CD4-positive, alpha-beta T cell (primary cell): Measurements from ENCODE around the gene CDC42EP4. TPM values are rescaled to one million over a fixed set of nuclear protein-coding genes. Genes with fewer than 3 reads are reported as not detected.

Experiments used
- ATAC-seq: fragments of 200-7000 bp; cut with Tn5 transposase; one replicate; pipeline ENCODE4 v1.10.0; 2022; ENCODE audit warnings: mild to moderate bottlenecking; ENCODE audit not compliant: poor library complexity
- CTCF ChIA-PET: fragments of 350-600 bp; sonication (Branson Sonifier 250); formaldehyde crosslinking; loops from one replicate; lab custom pipeline; 2021; ENCODE audit warnings: antibody characterized with exemption, inconsistent platforms; lab: Charles Lee
- POLR2A ChIA-PET: fragments of 350-600 bp; sonication (Branson Sonifier 250); formaldehyde crosslinking; loops from one replicate; lab custom pipeline; 2021; ENCODE audit warnings: antibody characterized with exemption, inconsistent platforms; lab: Charles Lee
- DNase-seq, 14 experiments: peaks; one replicate each; pipeline ENCODE4 v3.0.0-alpha.2; 2013 to 2020; ENCODE audit warnings: mixed read lengths in 2 of 14
- H3K27ac ChIP-seq, 2 donors: one replicate each; pipeline versions ENCODE4 v1.5.1 to v1.7.0; 2013; ENCODE audit warnings: low read length in 2 of 2, low read depth in 1 of 2, mild to moderate bottlenecking in 1 of 2
- H3K27me3 ChIP-seq, 2 experiments: 1 replicate in 1 of 2; 2 replicates in 1 of 2; pipeline versions ENCODE4 v1.6.1 to v1.7.0; 2013; ENCODE audit warnings: low read length in 2 of 2, control low read depth in 1 of 2, mild to moderate bottlenecking in 1 of 2, moderate library complexity in 1 of 2; ENCODE audit not compliant: insufficient read depth in 2 of 2, control insufficient read depth in 1 of 2
- H3K36me3 ChIP-seq: one replicate; pipeline ENCODE4 v1.6.1; 2013; ENCODE audit warnings: low read length, control low read depth; ENCODE audit not compliant: insufficient read depth
- H3K4me1 ChIP-seq: one replicate; pipeline ENCODE4 v1.6.1; 2013; ENCODE audit warnings: low read length, control low read depth; ENCODE audit not compliant: insufficient read depth
- H3K4me3 ChIP-seq: one replicate; pipeline ENCODE4 v1.5.1; 2013; ENCODE audit warnings: mild to moderate bottlenecking, low read length, moderate library complexity
- H3K9me3 ChIP-seq, 2 experiments: 1 replicate in 1 of 2; 2 replicates in 1 of 2; pipeline versions ENCODE4 v1.6.1 to v1.7.0; 2013; ENCODE audit warnings: low read length in 2 of 2, mild to moderate bottlenecking in 2 of 2, control low read depth in 1 of 2, moderate library complexity in 1 of 2; ENCODE audit not compliant: control insufficient read depth in 1 of 2, insufficient read depth in 1 of 2
- H3K27ac Mint-ChIP-seq: one replicate; pipeline ENCODE4 v1.8.0; 2020; ENCODE audit warnings: mixed read lengths
- H3K27me3 Mint-ChIP-seq: one replicate; pipeline ENCODE4 v1.8.0; 2021; ENCODE audit warnings: mixed read lengths
- H3K36me3 Mint-ChIP-seq: one replicate; pipeline ENCODE4 v1.8.0; 2021; ENCODE audit warnings: low read depth, mixed read lengths
- H3K4me1 Mint-ChIP-seq: one replicate; pipeline ENCODE4 v1.8.0; 2021; ENCODE audit warnings: low read depth, mixed read lengths
- H3K4me3 Mint-ChIP-seq: one replicate; pipeline ENCODE4 v1.8.0; 2020; ENCODE audit warnings: mild to moderate bottlenecking, mixed read lengths
- H3K9me3 Mint-ChIP-seq: one replicate; pipeline ENCODE4 v1.8.0; 2020; ENCODE audit warnings: mixed read lengths
- intact Hi-C, 2 experiments: fragments of 100-400 bp; cut with DNase I in 1 of 2; cut with micrococcal nuclease in 1 of 2; formaldehyde crosslinking; loops; one replicate each; pipeline versions ENCODE4 v1.15.1 to v1.9.0; 2023 to 2025; cut with DNase I, micrococcal nuclease
- total RNA-seq, 174 experiments: library from RNA in 2 of 174; stranded (reverse) in 2 of 174; gene quantifications; one replicate each; pipeline ENCODE4 v1.2.3 and lab custom pipeline; 2021 to 2026
- TF ChIP-seq, protein P1 (sequence below): fragments of 200-600 bp; IDR thresholded peaks from one replicate; pipeline ENCODE4 v1.8.0; 2022; ENCODE audit warnings: antibody characterized with exemption, mild to moderate bottlenecking

Gene CDC42EP4
- total RNA-seq, 2 experiments from 2014 or later: 2.9 to 3.5 TPM

- intact Hi-C loops: no loop called here
- no peak overlapping the region for H3K27ac Mint-ChIP-seq
These were observed 40.5 kb upstream of the CDC42EP4 start for GRCh38 chr17:73352261-73352660.

GRCh38 chr17:73351764-73352163 lies 40.0 kb upstream of the CDC42EP4 start:
- intact Hi-C loops: no loop called here
- no peaks in the 10 kb centered on the region for H3K4me1 ChIP-seq
- POLR2A ChIA-PET: no interaction called here

More at GRCh38 chr17:73352261-73352660, 40.5 kb upstream of the CDC42EP4 start:
- H3K36me3 ChIP-seq: no peaks in the 10 kb centered on the region
- Mint-ChIP-seq H3K4me1 (no peaks in the 10 kb centered on the region), H3K4me3 (no peak overlapping the region), H3K27me3 (no peaks in the 10 kb centered on the region), H3K9me3 (no peaks in the 10 kb centered on the region), H3K36me3 (no peaks in the 10 kb centered on the region)
- no peak overlapping the region for H3K27ac ChIP-seq
- ChIA-PET POLR2A (no interaction called here), CTCF (no interaction called here)
- ATAC-seq: no peak
- TF ChIP-seq, protein P1, sequence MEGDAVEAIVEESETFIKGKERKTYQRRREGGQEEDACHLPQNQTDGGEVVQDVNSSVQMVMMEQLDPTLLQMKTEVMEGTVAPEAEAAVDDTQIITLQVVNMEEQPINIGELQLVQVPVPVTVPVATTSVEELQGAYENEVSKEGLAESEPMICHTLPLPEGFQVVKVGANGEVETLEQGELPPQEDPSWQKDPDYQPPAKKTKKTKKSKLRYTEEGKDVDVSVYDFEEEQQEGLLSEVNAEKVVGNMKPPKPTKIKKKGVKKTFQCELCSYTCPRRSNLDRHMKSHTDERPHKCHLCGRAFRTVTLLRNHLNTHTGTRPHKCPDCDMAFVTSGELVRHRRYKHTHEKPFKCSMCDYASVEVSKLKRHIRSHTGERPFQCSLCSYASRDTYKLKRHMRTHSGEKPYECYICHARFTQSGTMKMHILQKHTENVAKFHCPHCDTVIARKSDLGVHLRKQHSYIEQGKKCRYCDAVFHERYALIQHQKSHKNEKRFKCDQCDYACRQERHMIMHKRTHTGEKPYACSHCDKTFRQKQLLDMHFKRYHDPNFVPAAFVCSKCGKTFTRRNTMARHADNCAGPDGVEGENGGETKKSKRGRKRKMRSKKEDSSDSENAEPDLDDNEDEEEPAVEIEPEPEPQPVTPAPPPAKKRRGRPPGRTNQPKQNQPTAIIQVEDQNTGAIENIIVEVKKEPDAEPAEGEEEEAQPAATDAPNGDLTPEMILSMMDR: no peak
- H3K4me3 ChIP-seq: no peak overlapping the region
- H3K4me1 ChIP-seq: no peaks in the 10 kb centered on the region
- no peaks in the 10 kb centered on the region for H3K27me3 ChIP-seq
- H3K9me3 ChIP-seq: no peaks in the 10 kb centered on the region
- no peak for DNase-seq

GRCh38 chr17:73350864-73351263 lies 39.1 kb upstream of the CDC42EP4 start:
- Histone ChIP-seq H3K9me3 (no peaks in the 10 kb centered on the region), H3K27me3 (no peaks in the 10 kb centered on the region), H3K4me1 (no peaks in the 10 kb centered on the region), H3K4me3 (no peak overlapping the region), H3K36me3 (no peaks in the 10 kb centered on the region), H3K27ac (no peak overlapping the region)
- Mint-ChIP-seq H3K27ac (no peak overlapping the region), H3K36me3 (no peaks in the 10 kb centered on the region), H3K9me3 (no peaks in the 10 kb centered on the region), H3K4me3 (no peak overlapping the region), H3K27me3 (no peaks in the 10 kb centered on the region), H3K4me1 (no peaks in the 10 kb centered on the region)
- ChIA-PET POLR2A (no interaction called here), CTCF (no interaction called here)
- ATAC-seq (no peak), DNase-seq (no peak)
- intact Hi-C loops: no loop called here
- TF ChIP-seq, protein P1: no peak

More at GRCh38 chr17:73351764-73352163, 40.0 kb upstream of the CDC42EP4 start:
- TF ChIP-seq, protein P1: no peak
- Mint-ChIP-seq H3K27ac (no peak overlapping the region), H3K4me3 (no peak overlapping the region), H3K27me3 (no peaks in the 10 kb centered on the region), H3K9me3 (no peaks in the 10 kb centered on the region), H3K36me3 (no peaks in the 10 kb centered on the region), H3K4me1 (no peaks in the 10 kb centered on the region)
- no peak overlapping the region for H3K27ac ChIP-seq
- H3K27me3 ChIP-seq: no peaks in the 10 kb centered on the region
- H3K9me3 ChIP-seq: no peaks in the 10 kb centered on the region
- no peak for DNase-seq
- ATAC-seq: no peak
- no peaks in the 10 kb centered on the region for H3K36me3 ChIP-seq
- no peak overlapping the region for H3K4me3 ChIP-seq
- CTCF ChIA-PET: no interaction called here
